ENCODE data around the gene ABI3BP. TPM values are rescaled to one million over a fixed set of nuclear protein-coding genes. Genes with fewer than 3 reads are reported as not detected.

The ABI3BP gene
- total and polyA plus RNA-seq, 4 donors = 1.9 to 4.2 (median 2.4) TPM

- H3K9me3 ChIP-seq (ENCODE audit: control insufficient read depth in 4 of 4, low read length in 3 of 4) = no peaks in the 10 kb centered on the region
- no peaks in the 10 kb centered on the region for H3K36me3 ChIP-seq (ENCODE audit: control insufficient read depth in 4 of 4, insufficient read depth in 3 of 4, low read depth in 1 of 4, low read length in 3 of 4)
- H3K9ac ChIP-seq (ENCODE audit: low read depth in 1 of 2, low read length in 2 of 2) = no peak overlapping the region
- 89% methylated on average over 5 of the region's 5 CpGs for WGBS
- no peaks in the 10 kb centered on the region for H3K4me1 ChIP-seq (ENCODE audit: control insufficient read depth in 4 of 4, insufficient read depth in 4 of 4, low read length in 3 of 4)
- H3K27ac ChIP-seq (ENCODE audit: low read depth in 1 of 2, low read length in 2 of 2) = no peak overlapping the region
- no peak overlapping the region for H3K4me3 ChIP-seq (ENCODE audit: low read depth in 1 of 3, low read length in 3 of 3)
- no peak for TF ChIP-seq RXRA (IDR thresholded peaks at IDR 0.05)
- TF ChIP-seq REST (IDR thresholded peaks at IDR 0.05) = no peak
- no peak for TF ChIP-seq JUND (IDR thresholded peaks at IDR 0.05)
- no peak for TF ChIP-seq RAD21 (IDR thresholded peaks at IDR 0.05)
- TF ChIP-seq GABPA (IDR thresholded peaks at IDR 0.05 in 1 of 2, conservative IDR thresholded peaks at IDR 0.05 in 1 of 2) = no peak
- no peak for TF ChIP-seq NR2F2 (IDR thresholded peaks at IDR 0.05)
- TF ChIP-seq YY1 (IDR thresholded peaks at IDR 0.05) = no peak
- TF ChIP-seq SP1 (IDR thresholded peaks at IDR 0.05) = no peak
- TF ChIP-seq ATF3 (IDR thresholded peaks at IDR 0.05) = no peak
- no peak for TF ChIP-seq ZBTB33 (IDR thresholded peaks at IDR 0.05)
- TF ChIP-seq FOXA2 (IDR thresholded peaks at IDR 0.05) = no peak
- TF ChIP-seq EGR1 (IDR thresholded peaks at IDR 0.05; ENCODE audit: low read depth in 2 of 2) = no peak
- TF ChIP-seq HNF4A (conservative IDR thresholded peaks at IDR 0.05) = no peak
- no peak for TF ChIP-seq CTCF (IDR thresholded peaks at IDR 0.05; ENCODE audit: low read depth, low read length, missing input control)
- no peak for TF ChIP-seq FOXA1 (IDR thresholded peaks at IDR 0.05)
- TF ChIP-seq HNF4G (IDR thresholded peaks at IDR 0.05) = no peak
- TF ChIP-seq TAF1 (conservative IDR thresholded peaks at IDR 0.05) = no peak
- no peak for TF ChIP-seq MAX (IDR thresholded peaks at IDR 0.05)
- no peaks in the 10 kb centered on the region for H3K27me3 ChIP-seq (ENCODE audit: control insufficient read depth in 4 of 4, insufficient read depth in 4 of 4, low read length in 3 of 4)
- no peak for DNase-seq (ENCODE audit: low spot score)
These were observed 90.6 kb downstream of the ABI3BP start for GRCh38 chr3:100902572-100902971.
